Osteoblast (primary cell): Measurements from ENCODE around the gene ACTL7B. TPM values are rescaled to one million over a fixed set of nuclear protein-coding genes. Genes with fewer than 3 reads are reported as not detected.

Experiments used
- DNase-seq: peaks from one replicate; pipeline ENCODE4 v3.0.0; 2011; ENCODE audit warnings: low spot score, mixed read lengths; ENCODE audit not compliant: insufficient read length; ENCODE audit errors: missing footprints
- H2AFZ ChIP-seq: 2 replicates; pipeline ENCODE4 v1.6.0; 2011; ENCODE audit warnings: mild to moderate bottlenecking, low read length
- H3K27ac ChIP-seq: 2 replicates; pipeline ENCODE4 v1.5.1; 2011; ENCODE audit warnings: mild to moderate bottlenecking, low read depth, low read length, moderate library complexity
- H3K27me3 ChIP-seq: 2 replicates; pipeline ENCODE4 v1.6.0; 2012; ENCODE audit warnings: mild to moderate bottlenecking, control low read depth, inconsistent platforms, low read length, moderate library complexity; ENCODE audit not compliant: insufficient read depth
- H3K36me3 ChIP-seq: 2 replicates; pipeline ENCODE4 v1.5.1; 2011; ENCODE audit warnings: mild to moderate bottlenecking, low read length, control low read depth, moderate library complexity; ENCODE audit not compliant: insufficient read depth
- H3K4me1 ChIP-seq: 2 replicates; pipeline ENCODE4 v1.5.1; 2011; ENCODE audit warnings: mild to moderate bottlenecking, low read length, control low read depth, moderate library complexity; ENCODE audit not compliant: insufficient read depth
- H3K4me2 ChIP-seq: 2 replicates; pipeline ENCODE4 v1.6.0; 2011; ENCODE audit warnings: mild to moderate bottlenecking, low read length; ENCODE audit not compliant: insufficient read depth
- H3K4me3 ChIP-seq: fragments of 200-600 bp; sonication (generic); 3 replicates; pipeline ENCODE4 v1.5.1; 2012; ENCODE audit warnings: mild to moderate bottlenecking, low read length, inconsistent platforms; ENCODE audit not compliant: insufficient read depth
- H3K79me2 ChIP-seq: 2 replicates; pipeline ENCODE4 v1.6.0; 2012; ENCODE audit warnings: mild to moderate bottlenecking, low read length, control low read depth, inconsistent platforms; ENCODE audit not compliant: insufficient read depth
- H3K9me3 ChIP-seq: 2 replicates; pipeline ENCODE4 v1.5.1; 2011; ENCODE audit warnings: low read depth, low read length, control low read depth
- H4K20me1 ChIP-seq: 2 replicates; pipeline ENCODE4 v1.6.0; 2012; ENCODE audit warnings: mild to moderate bottlenecking, low read length, control low read depth; ENCODE audit not compliant: insufficient read depth
- total RNA-seq: library from RNA; depleted of rRNA; stranded (reverse); fragments of >200 nt; gene quantifications from 2 replicates; pipeline ENCODE4 v1.2.3, GENCODE V29; 2012
- TF ChIP-seq, protein P1 (sequence below): IDR thresholded peaks from 2 replicates; pipeline ENCODE4 v1.5.1; 2011; ENCODE audit warnings: mild to moderate bottlenecking, low read depth, low read length, moderate library complexity; ENCODE audit errors: extremely low read depth

The ACTL7B gene
- total RNA-seq, 1 donor = not detected

DNA sequence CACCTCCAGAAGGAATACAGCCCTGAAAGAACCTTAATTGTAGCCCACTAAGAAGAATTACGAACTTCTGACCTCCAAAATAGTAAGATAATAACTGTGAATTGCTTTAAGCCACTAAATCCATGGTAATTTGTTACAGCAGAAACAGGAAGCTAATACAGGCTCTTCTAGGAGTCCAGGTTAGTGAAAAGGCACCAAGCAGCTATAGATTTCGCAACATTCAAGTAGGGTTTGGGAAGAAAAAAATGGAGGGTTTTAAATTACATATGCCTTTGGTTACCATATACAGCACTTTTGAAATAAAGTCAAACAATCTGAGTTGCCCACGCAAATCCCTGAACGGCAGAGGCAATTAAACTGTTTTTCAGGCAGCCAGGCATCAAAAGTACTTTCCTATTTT is 4.6 kb upstream of the ACTL7B start:
- TF ChIP-seq, protein P1, sequence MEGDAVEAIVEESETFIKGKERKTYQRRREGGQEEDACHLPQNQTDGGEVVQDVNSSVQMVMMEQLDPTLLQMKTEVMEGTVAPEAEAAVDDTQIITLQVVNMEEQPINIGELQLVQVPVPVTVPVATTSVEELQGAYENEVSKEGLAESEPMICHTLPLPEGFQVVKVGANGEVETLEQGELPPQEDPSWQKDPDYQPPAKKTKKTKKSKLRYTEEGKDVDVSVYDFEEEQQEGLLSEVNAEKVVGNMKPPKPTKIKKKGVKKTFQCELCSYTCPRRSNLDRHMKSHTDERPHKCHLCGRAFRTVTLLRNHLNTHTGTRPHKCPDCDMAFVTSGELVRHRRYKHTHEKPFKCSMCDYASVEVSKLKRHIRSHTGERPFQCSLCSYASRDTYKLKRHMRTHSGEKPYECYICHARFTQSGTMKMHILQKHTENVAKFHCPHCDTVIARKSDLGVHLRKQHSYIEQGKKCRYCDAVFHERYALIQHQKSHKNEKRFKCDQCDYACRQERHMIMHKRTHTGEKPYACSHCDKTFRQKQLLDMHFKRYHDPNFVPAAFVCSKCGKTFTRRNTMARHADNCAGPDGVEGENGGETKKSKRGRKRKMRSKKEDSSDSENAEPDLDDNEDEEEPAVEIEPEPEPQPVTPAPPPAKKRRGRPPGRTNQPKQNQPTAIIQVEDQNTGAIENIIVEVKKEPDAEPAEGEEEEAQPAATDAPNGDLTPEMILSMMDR = no peak
- DNase-seq = no peak
- no peaks in the 10 kb centered on the region for H3K79me2 ChIP-seq
- H3K4me1 ChIP-seq = peaks cover 6% of the 10 kb centered on the region
- no peaks in the 10 kb centered on the region for H3K36me3 ChIP-seq
- no peaks in the 10 kb centered on the region for H4K20me1 ChIP-seq
- no peak overlapping the region for H2AFZ ChIP-seq
- H3K4me2 ChIP-seq = no peak overlapping the region
- H3K4me3 ChIP-seq = no peak overlapping the region
- no peak overlapping the region for H3K27ac ChIP-seq
- no peaks in the 10 kb centered on the region for H3K27me3 ChIP-seq
- H3K9me3 ChIP-seq = no peaks in the 10 kb centered on the region

DNA sequence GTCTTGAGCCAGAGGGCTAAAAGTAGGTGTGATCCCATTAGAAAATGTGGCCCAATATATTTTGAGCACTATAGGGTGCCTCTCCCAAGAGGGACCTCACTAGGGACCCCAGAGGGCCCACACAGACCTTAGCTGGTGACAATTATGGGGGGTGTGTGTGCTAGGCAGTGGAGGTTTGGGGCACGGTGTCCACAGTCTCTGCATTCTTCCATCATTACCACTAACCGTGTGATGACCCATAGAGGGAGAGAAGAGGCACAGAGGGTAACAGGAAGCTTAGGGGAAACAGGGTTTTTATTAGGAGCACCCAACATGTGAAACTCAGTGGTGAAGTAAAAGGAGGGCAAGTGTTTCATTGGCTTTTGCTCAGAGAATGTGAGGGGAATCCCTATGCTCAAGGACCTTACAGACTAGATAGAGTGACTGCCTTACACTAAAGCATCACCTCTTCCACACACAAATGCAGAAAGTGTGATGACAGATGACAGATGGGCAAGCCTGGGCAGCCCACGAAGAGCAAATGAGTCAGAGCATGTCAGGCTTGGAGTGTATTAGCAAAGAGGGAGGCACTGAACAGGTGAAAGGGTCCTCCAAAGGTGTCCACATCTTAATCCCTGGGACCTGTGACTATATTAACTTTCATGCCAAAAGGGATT is 3.8 kb upstream of the ACTL7B start:
- no peak overlapping the region for H3K27ac ChIP-seq
- no peaks in the 10 kb centered on the region for H3K9me3 ChIP-seq
- H3K36me3 ChIP-seq = no peaks in the 10 kb centered on the region
- H4K20me1 ChIP-seq = no peaks in the 10 kb centered on the region
- DNase-seq = no peak
- H3K27me3 ChIP-seq = no peaks in the 10 kb centered on the region
- H3K4me1 ChIP-seq = peaks cover 6% of the 10 kb centered on the region
- H3K79me2 ChIP-seq = no peaks in the 10 kb centered on the region
- no peak overlapping the region for H2AFZ ChIP-seq
- TF ChIP-seq, protein P1 = no peak
- no peak overlapping the region for H3K4me3 ChIP-seq
- H3K4me2 ChIP-seq = no peak overlapping the region

DNA sequence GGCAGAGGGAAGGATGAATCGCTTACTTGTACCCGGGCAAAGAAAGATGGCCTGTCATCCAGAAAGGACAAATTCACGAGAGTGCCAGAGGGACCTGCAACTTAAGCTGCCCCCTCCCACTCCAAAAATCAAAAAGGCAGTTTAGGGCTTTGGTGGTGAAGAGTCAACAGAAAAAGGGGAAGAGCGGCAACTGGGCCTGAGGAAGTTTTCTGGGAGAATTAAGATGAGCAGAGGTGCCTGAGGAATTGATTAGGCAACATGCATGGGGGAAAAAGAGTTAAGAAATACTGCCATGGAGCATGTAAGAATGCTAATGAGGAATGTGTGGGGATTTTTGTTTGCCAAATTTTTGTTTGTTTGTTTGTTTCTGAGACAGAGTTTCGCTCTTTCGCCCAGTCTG is 1.8 kb upstream of the ACTL7B start:
- DNase-seq = no peak
- H3K79me2 ChIP-seq = no peaks in the 10 kb centered on the region
- H3K9me3 ChIP-seq = no peaks in the 10 kb centered on the region
- TF ChIP-seq, protein P1 = no peak
- H3K27ac ChIP-seq = no peak overlapping the region
- H3K4me1 ChIP-seq = peaks cover 6% of the 10 kb centered on the region
- H3K4me2 ChIP-seq = no peak overlapping the region
- H3K27me3 ChIP-seq = no peaks in the 10 kb centered on the region
- no peak overlapping the region for H2AFZ ChIP-seq
- no peaks in the 10 kb centered on the region for H3K36me3 ChIP-seq
- H4K20me1 ChIP-seq = no peaks in the 10 kb centered on the region
- H3K4me3 ChIP-seq = no peak overlapping the region

DNA sequence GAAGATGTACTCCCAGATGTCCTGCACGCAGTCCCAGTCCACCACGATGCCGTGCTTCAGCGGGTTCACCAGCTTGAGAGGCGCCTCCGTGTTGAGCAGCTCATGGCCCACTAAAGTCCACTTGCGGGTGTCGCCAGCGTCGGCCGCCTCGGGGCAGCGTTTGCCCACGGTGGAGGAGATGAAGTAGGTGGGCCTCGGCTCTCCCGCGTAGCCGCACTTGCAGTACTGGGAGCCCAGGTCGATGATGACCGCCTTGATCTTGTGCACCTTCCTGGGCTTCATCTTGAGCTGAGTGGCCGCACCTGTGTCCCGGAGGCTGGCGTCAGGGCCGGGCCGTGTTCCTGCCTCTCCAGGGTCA is 278 bp downstream of the ACTL7B start:
- H3K79me2 ChIP-seq = no peaks in the 10 kb centered on the region
- TF ChIP-seq, protein P1 = no peak
- DNase-seq = no peak

More for the DNA sequence above, 278 bp downstream of the ACTL7B start:
- no peak overlapping the region for H3K27ac ChIP-seq
- H2AFZ ChIP-seq = no peak overlapping the region
- no peaks in the 10 kb centered on the region for H3K36me3 ChIP-seq
- H3K9me3 ChIP-seq = no peaks in the 10 kb centered on the region
- no peaks in the 10 kb centered on the region for H4K20me1 ChIP-seq
- no peak overlapping the region for H3K4me2 ChIP-seq
- peaks cover 6% of the 10 kb centered on the region for H3K4me1 ChIP-seq
- H3K4me3 ChIP-seq = no peak overlapping the region
- H3K27me3 ChIP-seq = peaks cover 8% of the 10 kb centered on the region
